WTC11 (cell line): Measurements from ENCODE around the gene ST3GAL5. TPM values are rescaled to one million over a fixed set of nuclear protein-coding genes. Genes with fewer than 3 reads are reported as not detected.

Experiments used
- ATAC-seq: fragments of 200-7000 bp; cut with Tn5 transposase; 2 replicates; pipeline ENCODE4 v1.10.0; 2021; ENCODE audit warnings: mild to moderate bottlenecking, moderate library complexity
- CTCF ChIA-PET: fragments of 300-600 bp; sonication (Branson Sonifier 250); formaldehyde crosslinking; loops from one replicate; lab custom pipeline; 2021; ENCODE audit warnings: antibody characterized with exemption; lab: Charles Lee
- POLR2A ChIA-PET: fragments of 350-600 bp; sonication (Branson Sonifier 250); formaldehyde crosslinking; loops from one replicate; lab custom pipeline; 2021; ENCODE audit warnings: antibody characterized with exemption; lab: Charles Lee
- DNase-seq: peaks from one replicate; pipeline ENCODE4 v3.0.0; 2021; ENCODE audit warnings: low spot score
- H3K27ac Mint-ChIP-seq: 2 replicates; pipeline ENCODE4 v1.8.0; 2021; ENCODE audit warnings: mixed read lengths
- H3K27me3 Mint-ChIP-seq: 2 replicates; pipeline ENCODE4 v1.8.0; 2021; ENCODE audit warnings: low read depth, mild to moderate bottlenecking, moderate library complexity, mixed read lengths
- H3K36me3 Mint-ChIP-seq: 2 replicates; pipeline ENCODE4 v1.8.0; 2021; ENCODE audit warnings: mixed read lengths
- H3K4me1 Mint-ChIP-seq: 2 replicates; pipeline ENCODE4 v1.8.0; 2022; ENCODE audit warnings: mixed read lengths
- H3K4me3 Mint-ChIP-seq: 2 replicates; pipeline ENCODE4 v1.8.0; 2021; ENCODE audit warnings: mild to moderate bottlenecking, moderate library complexity, mixed read lengths
- H3K9me3 Mint-ChIP-seq: 2 replicates; pipeline ENCODE4 v1.8.0; 2021; ENCODE audit warnings: mixed read lengths
- ATF3 ChIP-seq: sonication (generic); formaldehyde crosslinking; conservative IDR thresholded peaks from 2 replicates; pipeline ENCODE4 v1.8.1; 2022; ENCODE audit warnings: mild to moderate bottlenecking, missing genetic modification reagents
- ATF6 ChIP-seq: sonication (generic); formaldehyde crosslinking; IDR thresholded peaks from 2 replicates; pipeline ENCODE4 v1.8.1; 2023; ENCODE audit warnings: mild to moderate bottlenecking, missing genetic modification reagents
- EMX1 ChIP-seq: fragments of 250-450 bp; sonication (Bioruptor Pico); IDR thresholded peaks from 2 replicates; pipeline ENCODE4 v1.8.0; 2021; ENCODE audit warnings: mild to moderate bottlenecking
- ESRRA ChIP-seq: sonication (generic); formaldehyde crosslinking; IDR thresholded peaks from 2 replicates; pipeline ENCODE4 v1.8.1; 2022; ENCODE audit warnings: mild to moderate bottlenecking, missing genetic modification reagents, borderline replicate concordance
- FOXK1 ChIP-seq: sonication (generic); formaldehyde crosslinking; IDR thresholded peaks from 2 replicates; pipeline ENCODE4 v1.8.0; 2022; ENCODE audit warnings: mild to moderate bottlenecking, moderate library complexity, missing genetic modification reagents
- IRF1 ChIP-seq: sonication (generic); formaldehyde crosslinking; IDR thresholded peaks from 2 replicates; pipeline ENCODE4 v1.8.0; 2023; ENCODE audit warnings: missing genetic modification reagents
- JAZF1 ChIP-seq: fragments of 250-450 bp; sonication (Bioruptor Pico); IDR thresholded peaks from 2 replicates; pipeline ENCODE4 v1.9.0; 2021; ENCODE audit warnings: moderate library complexity, mild to moderate bottlenecking, inconsistent platforms
- JUN ChIP-seq: sonication (generic); formaldehyde crosslinking; IDR thresholded peaks from 2 replicates; pipeline ENCODE4 v1.8.0; 2023; ENCODE audit warnings: mild to moderate bottlenecking, missing genetic modification reagents
- MXD4 ChIP-seq: fragments of 250-450 bp; sonication (Bioruptor Pico); IDR thresholded peaks from 2 replicates; pipeline ENCODE4 v1.8.0; 2021; ENCODE audit warnings: mild to moderate bottlenecking, moderate library complexity, borderline replicate concordance
- NR1H2 ChIP-seq: sonication (generic); formaldehyde crosslinking; IDR thresholded peaks from 2 replicates; pipeline ENCODE4 v1.9.0; 2021; ENCODE audit warnings: mild to moderate bottlenecking, moderate library complexity, missing genetic modification reagents
- PRRX2 ChIP-seq: fragments of 250-450 bp; sonication (Bioruptor Pico); IDR thresholded peaks from 2 replicates; pipeline ENCODE4 v1.8.0; 2021; ENCODE audit warnings: mild to moderate bottlenecking
- SMAD3 ChIP-seq: sonication (generic); formaldehyde crosslinking; IDR thresholded peaks from 2 replicates; pipeline ENCODE4 v1.8.0; 2022; ENCODE audit warnings: missing genetic modification reagents, mild to moderate bottlenecking, borderline replicate concordance
- SP1 ChIP-seq: sonication (generic); formaldehyde crosslinking; conservative IDR thresholded peaks from 2 replicates; pipeline ENCODE4 v1.8.1; 2022; ENCODE audit warnings: missing genetic modification reagents
- TCF7 ChIP-seq: sonication (generic); formaldehyde crosslinking; IDR thresholded peaks from 2 replicates; pipeline ENCODE4 v1.8.0; 2022; ENCODE audit warnings: mild to moderate bottlenecking, low read depth, missing genetic modification reagents, moderate library complexity
- TEAD4 ChIP-seq: sonication (generic); formaldehyde crosslinking; IDR thresholded peaks from 2 replicates; pipeline ENCODE4 v1.8.0; 2022; ENCODE audit warnings: mild to moderate bottlenecking, missing genetic modification reagents
- ZNF232 ChIP-seq: sonication (generic); formaldehyde crosslinking; IDR thresholded peaks from 2 replicates; pipeline ENCODE4 v1.8.0; 2022; ENCODE audit warnings: mild to moderate bottlenecking, missing genetic modification reagents
- ZNF281 ChIP-seq: sonication (generic); formaldehyde crosslinking; IDR thresholded peaks from 2 replicates; pipeline ENCODE4 v1.8.0; 2023; ENCODE audit warnings: mild to moderate bottlenecking, missing genetic modification reagents
- ZNF396 ChIP-seq: fragments of 250-450 bp; sonication (Bioruptor Pico); IDR thresholded peaks from 2 replicates; pipeline ENCODE4 v1.8.0; 2021; ENCODE audit warnings: mild to moderate bottlenecking, moderate library complexity, borderline replicate concordance
- ZNF416 ChIP-seq: fragments of 250-450 bp; sonication (Bioruptor Pico); IDR thresholded peaks from 2 replicates; pipeline ENCODE4 v1.9.0; 2021; ENCODE audit warnings: mild to moderate bottlenecking, inconsistent platforms
- ZNF423 ChIP-seq: fragments of 250-450 bp; sonication (Bioruptor Pico); IDR thresholded peaks from 2 replicates; pipeline ENCODE4 v2.1.2; 2022; ENCODE audit warnings: mild to moderate bottlenecking, moderate library complexity
- ZNF425 ChIP-seq: fragments of 250-450 bp; sonication (Bioruptor Pico); conservative IDR thresholded peaks from 2 replicates; pipeline ENCODE4 v1.9.0; 2021; ENCODE audit warnings: mild to moderate bottlenecking
- total RNA-seq: library from RNA; stranded (reverse); gene quantifications from 3 replicates; pipeline ENCODE4 v1.2.3, GENCODE V29; 2021

The ST3GAL5 gene
- total RNA-seq, 1 experiment from 2014 or later: 5.9 TPM

GRCh38 chr2:85851253-85852151 is 37.3 kb downstream of the ST3GAL5 start (continued):
- TF ChIP-seq ATF6 (no peak), PRRX2 (CRISPR knock-in tag) (no peak)
- TF ChIP-seq, all 79 proteins: peak for 0

- ChIA-PET POLR2A (no interaction called here), CTCF (interaction anchor here (0.8 to 2.0 kb wide), 2 partner anchors 22 to 23 kb away, joined by 3 to 17 read pairs; no protein-coding TSS in a partner anchor)
- no peaks in the 10 kb centered on the region for H3K9me3 Mint-ChIP-seq
- DNase-seq: no peak
- no peaks in the 10 kb centered on the region for H3K4me1 Mint-ChIP-seq
- no peak for ATAC-seq
- peaks cover 2% of the 10 kb centered on the region; the same call in 1 of the 2 replicates for H3K36me3 Mint-ChIP-seq
- no peak overlapping the region for H3K27ac Mint-ChIP-seq
- TF ChIP-seq PRRX2 (CRISPR knock-in tag) (no peak), JUN (no peak), ZNF232 (CRISPR knock-in tag) (no peak), ESRRA (no peak), ZNF281 (CRISPR knock-in tag) (no peak), SP1 (CRISPR knock-in tag) (no peak), ZNF425 (CRISPR knock-in tag) (no peak), TCF7 (CRISPR knock-in tag) (no peak), SMAD3 (CRISPR knock-in tag) (no peak), NR1H2 (CRISPR knock-in tag) (no peak), JAZF1 (CRISPR knock-in tag) (no peak), ZNF423 (CRISPR knock-in tag) (no peak), EMX1 (no peak), ATF3 (CRISPR knock-in tag) (no peak)
- no peaks in the 10 kb centered on the region for H3K27me3 Mint-ChIP-seq
- no peak overlapping the region for H3K4me3 Mint-ChIP-seq
Measured at GRCh38 chr2:85850451-85850850, 38.3 kb downstream of the ST3GAL5 start.

GRCh38 chr2:85847051-85847588 is 41.7 kb downstream of the ST3GAL5 start:
- Mint-ChIP-seq H3K4me3 (no peak overlapping the region), H3K4me1 (no peaks in the 10 kb centered on the region), H3K9me3 (no peaks in the 10 kb centered on the region), H3K27ac (no peak overlapping the region), H3K27me3 (no peaks in the 10 kb centered on the region), H3K36me3 (peaks cover 4% of the 10 kb centered on the region)
- ChIA-PET POLR2A (no interaction called here), CTCF (interaction anchor here (3.7 kb wide), 1 partner anchor 19 kb away, joined by 23 read pairs; no protein-coding TSS in a partner anchor)
- DNase-seq (no peak), ATAC-seq (no peak)
- TF ChIP-seq FOXK1 (CRISPR knock-in tag) (no peak), ZNF416 (CRISPR knock-in tag) (no peak), MXD4 (no peak), ZNF425 (CRISPR knock-in tag) (no peak), IRF1 (CRISPR knock-in tag) (no peak), ZNF396 (CRISPR knock-in tag) (no peak), JAZF1 (CRISPR knock-in tag) (no peak), TCF7 (CRISPR knock-in tag) (no peak), TEAD4 (no peak)
